ENCODE data around the gene CYFIP1.
A peak's percentile ranks its signal among the peaks of the same experiment; 100 is the strongest.
"Not testable (repeated sequence)": the region's sequence is repeated elsewhere in the genome, so short reads cannot be mapped to it uniquely, and the experiment has no call there.

CYFIP1 gene

GRCh38 chr15:22980189-22981050, at the start of gene CYFIP1:
Gene CYFIP1 (minus strand): TSS chr15:22980368. CDS start chr15:22947285, 33,083 bp downstream.
- no peak for DNase-seq

GRCh38 chr15:23026218-23026617, 46.0 kb upstream of the CYFIP1 start:
- DNase-seq, result no peak

GRCh38 chr15:23022156-23022555, 42.0 kb upstream of the CYFIP1 start:
- DNase-seq, result no peak

DNA sequence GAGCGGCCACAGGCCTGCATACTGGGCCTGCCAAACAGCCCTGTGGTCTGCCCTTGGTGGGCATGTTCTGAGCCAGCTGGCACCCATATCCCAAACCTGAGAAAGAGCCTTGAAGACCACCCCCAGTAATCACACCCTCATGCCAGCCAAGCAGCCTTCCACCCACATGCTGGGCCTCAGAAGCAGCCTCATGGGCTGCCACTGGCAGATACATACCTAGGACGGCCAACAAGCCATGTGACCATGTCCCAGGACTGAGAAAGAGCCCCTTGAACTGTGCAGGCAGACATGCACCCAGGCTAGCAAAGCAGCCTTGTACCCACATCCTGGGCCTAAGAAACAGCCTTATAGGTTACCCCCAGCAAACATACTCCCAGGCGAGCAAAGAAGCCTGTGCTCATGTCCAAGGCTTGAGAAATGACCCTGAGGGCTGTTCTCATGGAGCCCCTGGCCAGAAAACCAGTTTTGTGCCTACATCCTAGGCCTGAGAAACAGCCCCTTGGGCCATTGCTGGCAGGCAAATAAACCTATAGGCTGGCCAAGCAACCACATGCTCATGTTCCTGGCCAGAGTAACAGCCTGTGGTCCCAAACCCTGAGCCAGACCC, 34.3 kb upstream of the CYFIP1 start:
- DNase-seq, result no peak

DNA sequence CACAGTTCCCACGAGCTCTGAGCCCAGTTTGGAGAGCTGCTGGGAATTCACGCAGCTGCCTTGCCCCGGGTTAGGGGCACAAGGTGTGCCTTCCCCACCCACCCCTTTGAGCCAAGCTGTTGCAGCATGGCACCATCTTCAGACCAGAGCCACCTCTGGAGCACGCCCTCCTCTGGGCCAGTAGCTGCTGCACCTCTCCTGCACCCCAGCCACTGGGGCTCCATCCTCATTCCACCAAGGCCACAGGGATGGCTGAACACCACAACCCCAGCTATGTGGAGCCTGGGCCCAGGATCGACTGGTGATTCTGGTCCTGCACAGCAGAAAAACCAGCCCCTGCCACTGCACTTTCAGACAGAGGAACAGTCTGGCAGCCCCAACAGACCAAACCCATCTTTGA, 33.5 kb upstream of the CYFIP1 start:
- DNase-seq, result no peak

DNA sequence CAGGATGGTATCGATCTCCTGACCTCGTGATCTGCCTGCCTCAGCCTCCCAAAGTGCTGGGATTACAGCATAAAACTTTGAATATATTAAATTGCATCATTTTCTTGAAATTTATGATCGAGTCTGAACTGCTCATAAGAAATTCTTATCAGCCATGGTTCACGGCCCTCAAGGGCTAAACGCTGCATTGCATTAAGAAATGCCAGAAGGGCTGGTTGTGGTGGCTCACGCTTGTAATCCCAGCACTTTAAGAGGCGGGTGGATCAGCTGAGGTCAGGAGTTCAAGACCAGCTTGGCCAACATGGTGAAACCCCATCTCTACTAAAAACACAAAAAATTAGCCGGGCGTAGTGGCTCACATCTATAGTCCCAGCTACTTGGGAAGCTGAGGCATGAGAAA, 32.4 kb upstream of the CYFIP1 start:
- not testable (repeated sequence) for DNase-seq

DNA sequence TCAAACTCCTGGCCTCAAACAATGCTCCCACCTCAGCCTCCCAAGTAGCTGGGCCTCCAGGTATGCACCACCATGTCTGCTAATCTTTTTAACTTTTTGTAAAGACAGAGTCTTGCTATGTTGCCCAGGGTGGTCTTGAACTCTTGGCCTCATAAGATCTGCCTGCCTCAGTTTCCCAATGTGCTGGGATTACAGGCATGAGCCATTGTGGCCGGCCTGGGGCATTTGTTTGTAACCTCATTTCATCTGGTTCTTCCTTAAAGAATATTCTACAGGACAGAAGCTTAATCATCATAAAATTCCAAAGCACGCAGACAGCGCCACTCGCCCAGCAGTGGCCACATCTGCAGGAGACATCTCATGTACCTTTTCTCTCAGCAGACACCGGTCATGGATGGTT, 23.6 kb upstream of the CYFIP1 start:
- DNase-seq, result no peak

- no peak for DNase-seq
These were observed 22.8 kb upstream of the CYFIP1 start for GRCh38 chr15:23002920-23003319.

DNA sequence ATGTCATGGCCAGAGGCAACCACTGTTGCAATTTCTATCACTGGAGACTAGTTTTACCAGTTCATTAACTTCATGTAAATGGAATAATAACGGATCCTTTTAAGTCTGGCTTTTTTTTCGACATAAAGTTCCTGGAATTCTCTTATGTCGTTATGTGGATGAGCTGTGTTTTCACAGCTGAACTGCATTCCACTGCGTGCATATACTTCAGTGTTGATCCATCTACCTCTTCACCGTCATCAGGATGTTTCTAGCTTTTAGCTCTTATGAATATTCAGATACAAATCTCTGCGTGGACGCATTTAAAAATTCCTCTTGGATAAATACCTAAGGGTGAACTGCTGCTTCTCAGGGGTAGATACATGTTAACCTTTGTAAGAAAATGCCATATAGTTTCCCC, 15.6 kb upstream of the CYFIP1 start:
- DNase-seq, result no peak

- no peak for DNase-seq
These were observed 11.8 kb upstream of the CYFIP1 start for GRCh38 chr15:22992024-22992326.

GRCh38 chr15:22989576-22990477, 9.7 kb upstream of the CYFIP1 start:
- DNase-seq, result no peak

DNA sequence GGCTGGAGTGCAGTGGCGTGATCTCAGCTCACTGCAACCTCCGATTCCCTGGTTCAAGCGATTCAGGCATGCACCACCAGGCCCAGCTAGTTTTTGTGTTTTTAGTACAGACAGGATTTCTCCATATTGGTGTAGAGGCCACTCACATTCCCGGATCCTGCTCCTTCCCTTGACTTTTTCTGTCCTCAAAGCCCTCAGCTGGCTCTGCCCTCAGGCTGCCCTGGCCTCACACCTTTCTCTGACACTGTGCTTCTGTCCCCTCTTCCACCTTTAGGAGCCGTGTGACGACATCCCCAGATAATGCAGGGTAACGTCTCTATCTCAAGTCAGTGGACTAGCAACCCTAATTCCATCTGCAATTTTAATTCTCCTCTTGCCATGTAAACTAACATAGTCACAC, 8.6 kb upstream of the CYFIP1 start:
- DNase-seq, result no peak

- not testable (repeated sequence) for DNase-seq
These were observed 1.8 kb upstream of the CYFIP1 start for GRCh38 chr15:22981931-22982330.

GRCh38 chr15:22981051-22981840, 1.1 kb upstream of the CYFIP1 start:
- no peak for DNase-seq

DNA sequence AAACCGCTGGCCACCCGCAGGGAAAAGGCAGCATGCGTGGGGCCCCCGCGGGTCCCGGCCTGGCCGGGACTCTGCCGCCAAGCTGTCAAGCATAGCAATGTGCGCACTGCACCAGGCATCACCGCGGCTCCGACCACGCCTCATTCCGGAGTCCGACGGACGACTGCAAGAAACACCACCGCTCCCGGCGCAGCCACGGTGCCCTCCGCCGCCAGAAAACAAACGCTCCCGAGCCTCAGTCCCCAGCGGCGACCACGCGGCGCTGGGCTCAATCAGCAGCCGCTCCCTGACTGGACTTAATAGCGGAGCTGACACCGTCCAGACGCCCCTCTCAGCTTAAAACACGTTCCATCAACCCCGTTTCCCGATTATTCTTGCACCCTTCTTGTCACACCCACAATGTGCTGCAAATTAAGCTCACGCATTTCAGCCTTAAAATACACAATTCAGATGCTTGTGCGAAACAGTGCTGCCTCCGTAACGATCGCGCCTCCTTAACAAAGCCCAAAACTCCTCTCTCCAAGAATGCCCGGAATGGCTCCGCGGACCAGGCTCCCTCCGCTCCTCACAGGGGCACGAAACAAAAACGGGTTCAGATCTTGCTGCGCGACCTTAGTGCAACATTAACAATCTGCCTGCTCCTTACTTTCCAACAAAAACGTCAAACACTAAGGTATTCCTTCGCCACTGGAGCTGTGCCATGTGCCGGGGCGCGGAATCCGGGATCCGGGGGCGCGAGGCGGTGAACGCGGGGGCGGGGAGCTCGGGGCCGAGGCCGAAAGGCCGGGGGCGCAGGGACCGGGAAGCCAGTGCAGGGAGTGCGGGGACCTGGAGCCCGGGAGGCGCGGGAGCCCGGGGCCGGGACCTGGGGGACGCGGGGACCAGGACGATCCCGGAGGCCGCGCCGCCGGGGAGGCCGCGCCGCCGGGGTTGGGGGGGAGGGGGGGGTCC, 655 bp downstream of the CYFIP1 start:
- peak; percentile 24 for DNase-seq

DNA sequence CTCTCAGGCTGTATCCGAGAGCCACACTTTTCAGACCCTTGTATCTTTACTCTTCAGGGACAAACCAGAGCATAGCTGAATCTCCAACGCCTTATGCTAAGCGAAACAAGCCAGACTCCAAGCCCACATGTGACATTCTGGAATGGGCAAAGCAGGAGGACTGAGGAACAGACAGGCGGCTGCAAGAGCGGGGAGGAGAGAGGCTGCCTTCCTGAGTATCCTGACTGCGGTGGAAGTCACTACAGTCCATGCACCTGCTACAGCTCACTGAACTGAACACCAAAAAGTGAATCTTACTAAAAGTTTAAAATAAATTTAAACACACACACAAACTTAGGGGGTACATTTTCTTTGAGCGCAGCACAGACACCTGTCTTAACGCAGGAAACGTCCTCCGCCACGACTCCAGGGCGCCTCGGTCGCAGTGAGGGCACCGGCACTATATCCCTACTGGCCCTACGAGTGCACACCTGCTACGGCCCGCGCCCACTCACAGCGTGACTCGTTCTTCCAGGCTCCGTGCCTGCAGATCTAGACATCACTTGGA, 1.4 kb downstream of the CYFIP1 start:
- DNase-seq, result no peak

DNA sequence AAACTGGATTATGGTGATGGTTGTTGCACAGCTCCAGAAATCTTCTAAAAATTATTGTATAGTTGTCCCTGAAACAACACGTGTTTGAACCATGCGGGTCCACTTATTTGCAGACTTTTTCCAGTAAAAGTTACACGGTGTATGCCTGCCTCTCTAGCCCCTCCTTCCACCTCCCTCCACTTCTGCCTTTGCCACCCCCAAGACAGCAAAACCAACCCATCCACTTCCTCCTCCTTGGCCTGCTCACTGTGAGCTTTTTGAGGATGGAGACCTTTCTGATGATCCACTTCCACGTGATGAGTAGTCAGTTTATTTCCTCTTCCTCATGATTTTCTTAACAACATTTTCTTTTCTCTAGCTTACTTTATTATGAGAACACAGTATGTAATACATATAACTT, 5.4 kb downstream of the CYFIP1 start:
- no peak for DNase-seq

- no peak for DNase-seq
These were observed 6.2 kb downstream of the CYFIP1 start for GRCh38 chr15:22973987-22974386.

GRCh38 chr15:22973286-22973685, 6.9 kb downstream of the CYFIP1 start:
- DNase-seq, result no peak

DNA sequence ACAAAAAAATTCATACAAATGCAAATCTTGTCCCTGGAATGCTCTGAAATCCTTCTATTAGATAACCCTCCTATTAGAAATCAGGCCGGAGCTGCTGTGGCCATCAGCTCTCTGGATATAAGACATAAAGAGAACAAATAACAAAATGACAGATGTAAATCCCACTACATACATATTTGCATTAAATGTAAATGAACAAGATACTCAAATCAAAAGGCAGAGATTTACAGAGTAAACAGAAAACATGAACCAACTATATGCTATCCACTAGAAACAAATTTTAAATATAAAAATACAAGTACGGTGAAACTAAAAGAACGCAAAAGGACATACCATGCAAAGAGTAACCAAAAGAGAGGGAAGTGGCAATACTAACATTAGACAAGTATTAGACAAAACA, 10.7 kb downstream of the CYFIP1 start:
- no peak for DNase-seq

DNA sequence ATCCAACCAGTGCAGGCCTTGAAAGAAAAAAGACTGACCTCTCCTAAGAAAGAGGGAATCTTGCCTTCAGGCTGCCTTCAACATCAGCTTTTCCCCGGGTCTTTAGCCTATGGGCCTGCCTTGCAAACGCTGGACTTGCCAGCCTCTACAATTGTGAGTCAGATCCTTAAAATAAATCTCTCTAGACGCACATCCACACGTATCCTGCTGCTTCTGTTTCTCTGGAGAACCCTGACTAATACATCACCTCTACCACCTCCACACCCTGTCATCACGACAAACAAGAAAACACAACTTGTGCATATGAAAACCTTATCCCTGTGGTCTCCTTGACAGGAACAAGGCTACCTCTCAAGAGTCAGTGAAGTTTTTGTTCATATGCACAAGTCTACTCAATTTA, 11.8 kb downstream of the CYFIP1 start:
- DNase-seq, result no peak

Data from activated naive CD4-positive, alpha-beta T cell treated with anti-CD3 and anti-CD28 coated beads, Interleukin-2, amount 50 U/mL, for 16 hours (primary cell).